Left ventricle myocardium superior (tissue), 1 donor: ENCODE data around the gene PXDN. TPM values are rescaled to one million over a fixed set of nuclear protein-coding genes. Genes with fewer than 3 reads are reported as not detected.

ENCODE experiments used
- ATAC-seq: fragments of 200-7000 bp; cut with Tn5 transposase; one replicate; pipeline ENCODE4 v1.9.1; 2020; ENCODE audit warnings: mild to moderate bottlenecking, moderate library complexity
- DNase-seq: peaks from one replicate; pipeline ENCODE4 v3.0.0-alpha.2; 2020
- intact Hi-C: fragments of 100-400 bp; cut with micrococcal nuclease; formaldehyde crosslinking; loops from one replicate; pipeline ENCODE4 v1.11.0; 2022
- total RNA-seq: library from RNA; stranded (reverse); fragmentation: NEBNext Ultra II Directional; extraction: Animal tissue kit (Norgen Biotek cat#: 25700); gene quantifications from one replicate; pipeline ENCODE4 v1.2.1, GENCODE V29; 2021
- donor health status: DM: no; HTN: yes; CAD: no; lungs with severe emphysema.

PXDN gene
- total RNA-seq, 1 donor from 2014 or later = 18.5 TPM

DNA sequence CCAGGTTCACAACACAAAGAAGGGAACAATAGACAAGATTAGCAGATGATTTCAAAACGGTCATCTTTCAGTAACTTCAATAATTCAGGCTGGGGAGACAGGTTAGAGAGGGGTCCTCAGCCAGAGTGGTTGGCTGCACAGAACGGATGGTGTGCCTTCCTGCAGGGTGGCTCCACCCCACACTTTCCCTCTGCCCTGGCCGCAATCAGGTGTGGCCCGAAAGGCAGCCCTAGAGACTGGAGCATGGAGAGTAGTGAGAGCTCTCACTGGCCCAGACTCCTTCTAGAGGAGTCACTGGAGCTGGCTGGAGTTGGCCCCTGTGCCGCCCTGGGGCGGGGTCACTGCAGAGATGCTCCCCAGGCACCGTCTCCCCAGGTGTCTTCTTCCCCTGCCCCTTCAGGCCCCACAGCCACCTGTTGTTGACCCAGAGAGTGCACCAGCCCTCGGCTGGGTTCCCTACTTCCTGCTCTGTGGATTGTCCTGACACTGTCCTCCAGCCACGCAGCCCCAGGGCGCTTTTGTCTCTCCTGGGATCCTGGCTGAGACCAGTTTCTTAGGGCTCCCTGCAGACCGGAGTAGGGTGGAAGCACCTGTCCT is 126.8 kb downstream of the PXDN start:
- no peak for ATAC-seq
- no peak for DNase-seq
- intact Hi-C loops = no loop called here

GRCh38 chr2:1614564-1614963 is 129.8 kb downstream of the PXDN start:
- no peak for ATAC-seq
- no peak for DNase-seq
- intact Hi-C loops = no loop called here

GRCh38 chr2:1613731-1614354 is 130.5 kb downstream of the PXDN start:
- ATAC-seq (peak; percentile 88), DNase-seq (peak; percentile 63)
- intact Hi-C loops = no loop called here

GRCh38 chr2:1613078-1613445 is 131.3 kb downstream of the PXDN start:
- no peak for ATAC-seq
- DNase-seq = no peak
- intact Hi-C loops = no loop called here

GRCh38 chr2:1612391-1613077 is 131.8 kb downstream of the PXDN start:
- DNase-seq = no peak
- intact Hi-C loops = no loop called here
- no peak for ATAC-seq

DNA sequence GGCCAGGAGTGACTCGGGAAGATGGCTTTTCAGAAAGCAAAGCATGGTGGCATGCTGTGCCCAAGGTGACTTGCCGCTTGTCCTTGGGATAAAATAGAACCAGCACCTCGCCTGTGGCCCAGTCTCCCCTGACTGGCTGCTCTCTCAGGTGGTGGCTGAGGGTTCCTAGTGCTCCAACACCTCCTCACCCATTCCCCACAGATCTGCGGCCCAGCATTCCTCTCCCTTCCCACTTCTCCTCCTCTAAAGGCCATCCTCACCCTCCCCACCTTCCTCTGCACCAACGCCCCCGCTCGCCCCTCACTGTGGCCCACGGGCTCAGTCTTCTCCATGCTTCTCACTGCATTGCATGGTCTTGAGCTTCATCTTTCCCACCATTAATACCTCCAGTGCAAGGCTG is 132.4 kb downstream of the PXDN start:
- DNase-seq (no peak), ATAC-seq (no peak)
- intact Hi-C loops = no loop called here

DNA sequence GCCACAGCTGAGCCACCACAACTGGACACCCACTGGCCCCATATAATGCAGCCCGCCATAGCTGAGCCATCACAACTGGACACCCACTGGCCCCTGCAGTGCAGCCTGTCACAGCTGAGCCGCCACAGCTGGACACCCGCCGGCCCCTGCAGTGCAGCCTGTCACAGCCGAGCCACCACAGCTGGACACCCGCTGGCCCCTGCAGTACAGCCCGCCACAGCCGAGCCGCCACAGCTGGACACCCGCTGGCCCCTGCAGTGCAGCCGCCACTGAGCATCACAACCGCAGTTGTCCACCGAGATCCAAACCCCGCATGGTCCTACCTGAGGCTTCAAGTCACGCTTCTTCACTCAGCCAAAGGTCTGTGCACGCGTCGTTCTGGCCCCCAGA is 134.2 kb downstream of the PXDN start:
- no peak for DNase-seq
- intact Hi-C loops = no loop called here

DNA sequence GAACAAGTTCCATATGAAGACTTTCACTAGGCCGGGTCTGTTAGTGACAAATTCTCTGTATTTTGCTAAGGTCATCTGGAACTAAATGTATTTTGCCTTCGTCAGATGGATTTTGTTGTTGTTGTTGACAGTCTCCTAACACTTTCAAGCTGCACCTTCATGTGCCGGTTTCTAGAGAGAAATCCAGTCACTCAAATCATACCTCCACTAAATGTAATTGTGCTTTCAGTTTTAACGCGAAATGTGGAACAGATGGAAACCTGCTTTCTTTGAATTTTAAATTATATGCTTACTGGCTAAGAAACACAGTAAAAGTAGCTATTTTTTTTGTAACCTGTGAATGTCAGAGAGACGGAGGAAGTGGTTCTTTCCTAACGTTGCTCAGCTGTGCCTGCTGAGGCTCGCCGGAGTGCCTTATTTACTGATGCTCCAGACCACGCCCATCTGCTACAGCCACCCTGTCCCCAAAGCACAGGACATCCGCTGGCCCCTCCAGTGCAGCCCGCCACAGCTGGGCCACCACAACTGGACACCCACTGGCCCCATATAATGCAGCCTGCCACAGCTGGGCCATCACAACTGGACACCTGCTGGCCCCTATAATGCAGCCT is 134.7 kb downstream of the PXDN start:
- ATAC-seq = no peak
- intact Hi-C loops = no loop called here
- DNase-seq = no peak

More for the DNA sequence above, 134.2 kb downstream of the PXDN start:
- ATAC-seq = no peak

- ATAC-seq (no peak), DNase-seq (no peak)
- intact Hi-C loops = no loop called here
These were observed 135.3 kb downstream of the PXDN start for GRCh38 chr2:1609040-1609439.

- intact Hi-C loops = no loop called here
- DNase-seq (no peak), ATAC-seq (no peak)
These were observed 136.2 kb downstream of the PXDN start for GRCh38 chr2:1607971-1608688.

DNA sequence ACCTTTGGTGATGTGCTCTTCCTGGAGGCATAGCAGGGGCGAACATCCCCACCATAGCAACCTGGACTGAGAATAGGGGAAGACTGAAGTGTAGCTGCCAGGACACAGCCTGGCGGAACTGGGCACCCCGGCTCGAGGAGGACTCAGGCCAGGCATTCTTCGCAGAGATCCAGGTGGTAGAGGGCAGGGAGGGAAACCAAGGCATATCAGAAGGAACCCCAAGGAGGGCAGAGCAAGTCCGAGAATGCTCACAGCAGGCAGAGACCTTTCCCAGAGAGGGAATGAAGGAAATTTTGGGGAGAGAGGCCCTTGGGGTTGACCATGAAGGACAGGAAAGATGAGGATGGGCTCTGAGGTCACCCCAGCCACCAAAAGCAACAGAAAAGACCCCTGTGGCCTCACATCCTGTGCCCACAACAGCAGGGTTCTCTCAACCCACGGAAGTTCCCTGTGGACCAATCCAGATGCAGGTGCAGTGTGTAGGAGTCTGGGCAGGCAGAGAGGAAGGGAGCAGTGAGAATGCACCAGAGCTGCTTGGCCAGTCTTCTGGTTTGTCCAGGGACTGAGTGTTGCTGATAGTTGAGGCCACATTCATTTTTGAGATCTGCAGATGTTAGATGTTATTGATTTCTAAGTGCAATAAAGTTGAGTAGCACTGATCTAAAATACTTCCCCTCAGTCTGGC is 136.9 kb downstream of the PXDN start:
- intact Hi-C loops = no loop called here
- no peak for DNase-seq
- ATAC-seq = peak; percentile 22

- DNase-seq (no peak), ATAC-seq (peak; percentile 54)
- intact Hi-C loops = no loop called here
These were observed 137.7 kb downstream of the PXDN start for GRCh38 chr2:1606421-1607235.

- no peak for ATAC-seq
- no peak for DNase-seq
- intact Hi-C loops = no loop called here
These were observed 138.3 kb downstream of the PXDN start for GRCh38 chr2:1606046-1606400.

DNA sequence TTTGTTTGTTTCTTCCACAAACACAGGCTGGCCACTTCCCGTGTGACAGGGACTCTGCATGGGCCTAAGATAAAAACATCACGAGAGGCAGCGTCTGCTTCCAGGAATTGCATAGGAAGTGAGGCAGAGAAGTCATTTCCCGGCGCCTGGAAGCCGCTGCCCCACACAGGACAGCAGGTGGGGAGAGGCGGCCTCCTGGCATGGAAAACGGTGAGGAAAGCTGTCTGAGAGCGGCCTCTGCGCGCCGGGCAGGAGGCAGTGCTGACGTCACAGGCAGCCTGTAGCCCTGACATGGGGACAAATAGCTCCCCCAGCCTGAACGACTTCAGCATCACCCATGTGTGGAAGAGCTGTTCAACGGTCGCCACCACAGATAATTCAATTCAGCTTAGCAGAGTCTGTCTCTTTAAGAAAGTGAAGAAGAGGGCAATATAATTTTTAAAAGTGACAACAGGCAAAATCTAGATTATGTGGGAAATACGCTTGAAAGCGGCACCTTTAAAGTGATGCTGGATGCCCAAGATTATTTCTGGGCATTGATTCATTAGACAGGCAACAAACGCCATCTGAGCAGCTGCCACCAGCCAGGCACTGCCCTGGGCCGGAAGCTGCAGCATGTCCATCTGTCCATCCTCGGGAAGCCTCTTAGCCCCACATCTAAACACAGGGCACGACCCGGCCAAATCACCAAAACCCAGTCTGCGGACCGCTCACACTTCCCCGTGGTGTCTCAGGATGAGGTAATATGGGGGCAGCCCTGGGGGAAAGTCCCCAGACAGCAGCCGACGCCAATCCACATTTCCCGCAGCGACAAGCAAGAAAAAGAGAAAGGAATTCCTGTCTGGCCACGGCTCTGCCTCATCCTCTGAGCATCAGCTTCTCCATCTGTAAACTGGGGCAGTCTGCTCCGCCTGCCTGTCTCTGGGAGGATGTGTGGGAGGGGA is 138.9 kb downstream of the PXDN start:
- intact Hi-C loops = no loop called here
- DNase-seq (peak; percentile 81), ATAC-seq (peak; percentile 65)

DNA sequence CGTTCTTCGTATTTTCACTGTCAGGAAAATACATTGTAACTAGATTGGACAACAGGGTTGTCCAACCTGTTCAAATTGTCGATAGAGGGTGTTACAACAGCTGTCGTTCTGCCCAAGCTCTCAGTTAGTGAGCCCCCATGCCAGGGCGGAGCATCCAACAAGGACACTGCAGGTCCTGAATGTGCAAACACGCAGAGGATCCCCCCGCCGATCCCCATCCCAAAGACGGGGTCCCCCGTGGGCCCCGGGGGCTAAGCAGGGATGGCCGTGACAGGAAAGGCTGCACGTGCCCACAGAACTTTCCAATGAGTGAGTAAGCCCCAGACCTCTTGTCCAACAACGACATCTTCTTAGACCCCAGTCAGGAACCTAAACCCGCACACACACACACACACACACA is 140.8 kb downstream of the PXDN start:
- intact Hi-C loops = no loop called here
- ATAC-seq = no peak
- no peak for DNase-seq

GRCh38 chr2:1603059-1603458 is 141.3 kb downstream of the PXDN start:
- ATAC-seq = no peak
- no peak for DNase-seq
- intact Hi-C loops = no loop called here

DNA sequence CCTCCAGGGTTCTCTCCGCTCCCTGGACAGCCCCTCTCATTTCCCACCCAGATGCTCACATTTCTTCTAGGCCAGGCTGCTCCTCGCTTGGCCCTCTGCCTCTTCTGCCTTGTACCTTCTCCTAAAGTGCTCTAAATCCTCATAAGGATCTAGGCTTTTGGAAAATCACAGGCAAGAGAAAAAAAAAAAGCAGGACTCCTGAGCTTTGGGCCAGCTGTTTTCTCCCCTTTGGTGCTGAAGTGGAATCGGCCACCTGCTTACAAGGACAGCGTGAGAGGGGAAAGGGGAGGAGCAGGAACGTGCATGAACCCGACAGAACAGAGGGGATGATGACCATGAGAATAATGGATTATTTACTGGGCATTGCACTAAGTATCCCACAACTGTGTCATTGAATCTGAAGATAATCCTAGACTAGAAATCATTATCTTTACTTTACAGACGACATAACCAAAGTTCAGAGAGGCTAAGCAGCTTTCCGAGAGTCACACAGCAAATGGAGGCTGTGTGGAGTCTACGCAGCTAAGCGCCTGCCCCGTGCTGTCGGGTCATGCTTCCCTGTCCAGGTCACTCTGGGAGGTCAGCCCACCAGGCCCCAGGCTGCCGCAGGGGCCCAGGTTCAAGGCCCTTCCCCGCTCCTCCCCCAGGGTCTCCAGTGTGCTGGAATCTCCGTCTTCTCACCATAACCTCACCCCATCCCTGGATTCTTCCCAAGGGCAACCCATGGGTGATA is 141.9 kb downstream of the PXDN start:
- intact Hi-C loops = no loop called here
- no peak for ATAC-seq
- DNase-seq = no peak
